GM06990 (cell line): Measurements from ENCODE around the gene SCRT2.
A peak's percentile ranks its signal among the peaks of the same experiment; 100 is the strongest.

Experiments used
- DNase-seq: peaks from one replicate; pipeline ENCODE4 v3.0.0-alpha.2; 2011; ENCODE audit not compliant: insufficient read length; ENCODE audit errors: extremely low read depth
- H3K27me3 ChIP-seq: replicated peaks from 2 replicates; pipeline ENCODE4 v1.6.0; 2011; ENCODE audit warnings: low read length; ENCODE audit not compliant: control insufficient read depth, insufficient read depth
- H3K36me3 ChIP-seq: 2 replicates; pipeline ENCODE4 v1.5.1; 2011; ENCODE audit warnings: low read length; ENCODE audit not compliant: control insufficient read depth, insufficient read depth
- H3K4me3 ChIP-seq: replicated peaks from 2 replicates; pipeline ENCODE4 v1.5.1; 2011; ENCODE audit warnings: low read depth, mild to moderate bottlenecking, control low read depth, low read length
- TF ChIP-seq, protein P1 (sequence below): IDR thresholded peaks from 2 replicates; pipeline ENCODE4 v1.5.1; 2011; ENCODE audit warnings: low read length, control low read depth, mild to moderate bottlenecking, inconsistent platforms; ENCODE audit not compliant: insufficient read depth, poor library complexity, severe bottlenecking

The SCRT2 gene

GRCh38 chr20:669573-669972, 6.0 kb downstream of the SCRT2 start:
- TF ChIP-seq, protein P1, sequence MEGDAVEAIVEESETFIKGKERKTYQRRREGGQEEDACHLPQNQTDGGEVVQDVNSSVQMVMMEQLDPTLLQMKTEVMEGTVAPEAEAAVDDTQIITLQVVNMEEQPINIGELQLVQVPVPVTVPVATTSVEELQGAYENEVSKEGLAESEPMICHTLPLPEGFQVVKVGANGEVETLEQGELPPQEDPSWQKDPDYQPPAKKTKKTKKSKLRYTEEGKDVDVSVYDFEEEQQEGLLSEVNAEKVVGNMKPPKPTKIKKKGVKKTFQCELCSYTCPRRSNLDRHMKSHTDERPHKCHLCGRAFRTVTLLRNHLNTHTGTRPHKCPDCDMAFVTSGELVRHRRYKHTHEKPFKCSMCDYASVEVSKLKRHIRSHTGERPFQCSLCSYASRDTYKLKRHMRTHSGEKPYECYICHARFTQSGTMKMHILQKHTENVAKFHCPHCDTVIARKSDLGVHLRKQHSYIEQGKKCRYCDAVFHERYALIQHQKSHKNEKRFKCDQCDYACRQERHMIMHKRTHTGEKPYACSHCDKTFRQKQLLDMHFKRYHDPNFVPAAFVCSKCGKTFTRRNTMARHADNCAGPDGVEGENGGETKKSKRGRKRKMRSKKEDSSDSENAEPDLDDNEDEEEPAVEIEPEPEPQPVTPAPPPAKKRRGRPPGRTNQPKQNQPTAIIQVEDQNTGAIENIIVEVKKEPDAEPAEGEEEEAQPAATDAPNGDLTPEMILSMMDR: no peak
- no peaks in the 10 kb centered on the region for H3K36me3 ChIP-seq
- no peak for DNase-seq
- H3K27me3 ChIP-seq: peaks cover 1% of the 10 kb centered on the region; the same call in 1 of the 2 replicates
- H3K4me3 ChIP-seq: no peak overlapping the region

- TF ChIP-seq, protein P1: no peak
- no peak overlapping the region for H3K4me3 ChIP-seq
- H3K36me3 ChIP-seq: no peaks in the 10 kb centered on the region
- no peaks in the 10 kb centered on the region for H3K27me3 ChIP-seq
- DNase-seq: no peak
These were observed 7.0 kb downstream of the SCRT2 start for GRCh38 chr20:668638-669037.

GRCh38 chr20:668050-668449, 7.6 kb downstream of the SCRT2 start:
- H3K4me3 ChIP-seq: no peak overlapping the region
- H3K27me3 ChIP-seq: no peaks in the 10 kb centered on the region
- TF ChIP-seq, protein P1: no peak
- H3K36me3 ChIP-seq: no peaks in the 10 kb centered on the region
- no peak for DNase-seq

DNA sequence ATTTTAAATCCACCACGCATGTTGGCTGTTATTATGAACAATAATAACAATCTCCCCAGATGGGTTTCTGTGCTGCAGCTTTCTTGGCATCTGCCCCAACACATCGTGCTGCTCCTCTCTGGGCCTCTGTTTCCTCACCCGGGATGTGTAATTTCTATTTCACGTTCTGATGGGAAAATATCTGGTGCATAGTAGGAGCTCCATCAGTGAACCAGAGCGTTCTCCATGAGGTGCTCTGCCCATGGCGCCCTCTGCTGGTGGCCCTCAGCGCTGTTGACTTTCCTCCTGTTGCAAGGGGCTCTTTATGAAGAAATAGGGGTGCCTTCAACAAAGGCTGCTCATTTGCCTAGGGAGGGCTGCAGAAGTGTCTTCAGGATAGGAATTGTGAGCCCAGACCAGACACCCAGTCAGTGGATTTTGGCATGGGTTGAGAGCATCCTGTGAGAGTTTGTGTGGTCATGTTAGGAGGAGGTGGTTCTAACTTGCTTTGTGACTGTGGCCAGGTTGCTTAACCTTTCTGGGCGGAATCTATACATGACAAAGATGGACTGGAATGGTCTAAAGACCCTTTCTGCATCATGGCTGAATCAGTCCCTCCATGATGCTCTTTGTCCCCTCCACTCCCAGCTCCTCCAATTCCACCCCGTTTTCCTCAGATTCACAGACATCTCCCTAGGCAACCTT, 8.1 kb downstream of the SCRT2 start:
- TF ChIP-seq, protein P1: peak; percentile 95
- no peaks in the 10 kb centered on the region for H3K27me3 ChIP-seq
- DNase-seq: no peak

GRCh38 chr20:666877-667276, 8.7 kb downstream of the SCRT2 start:
- Histone ChIP-seq H3K4me3 (no peak overlapping the region), H3K27me3 (no peaks in the 10 kb centered on the region), H3K36me3 (no peaks in the 10 kb centered on the region)
- TF ChIP-seq, protein P1: no peak
- no peak for DNase-seq

More for the DNA sequence above, 8.1 kb downstream of the SCRT2 start:
- no peaks in the 10 kb centered on the region for H3K36me3 ChIP-seq
- no peak overlapping the region for H3K4me3 ChIP-seq

GRCh38 chr20:665276-665675, 10.3 kb downstream of the SCRT2 start:
- TF ChIP-seq, protein P1: no peak
- Histone ChIP-seq H3K36me3 (no peaks in the 10 kb centered on the region), H3K27me3 (no peaks in the 10 kb centered on the region), H3K4me3 (no peak overlapping the region)
- no peak for DNase-seq
